ENCODE measurements around the gene POMT2. TPM values are rescaled to one million over a fixed set of nuclear protein-coding genes. Genes with fewer than 3 reads are reported as not detected.
"Not testable (repeated sequence)": the region's sequence is repeated elsewhere in the genome, so short reads cannot be mapped to it uniquely, and the experiment has no call there.

The POMT2 gene, protein sequence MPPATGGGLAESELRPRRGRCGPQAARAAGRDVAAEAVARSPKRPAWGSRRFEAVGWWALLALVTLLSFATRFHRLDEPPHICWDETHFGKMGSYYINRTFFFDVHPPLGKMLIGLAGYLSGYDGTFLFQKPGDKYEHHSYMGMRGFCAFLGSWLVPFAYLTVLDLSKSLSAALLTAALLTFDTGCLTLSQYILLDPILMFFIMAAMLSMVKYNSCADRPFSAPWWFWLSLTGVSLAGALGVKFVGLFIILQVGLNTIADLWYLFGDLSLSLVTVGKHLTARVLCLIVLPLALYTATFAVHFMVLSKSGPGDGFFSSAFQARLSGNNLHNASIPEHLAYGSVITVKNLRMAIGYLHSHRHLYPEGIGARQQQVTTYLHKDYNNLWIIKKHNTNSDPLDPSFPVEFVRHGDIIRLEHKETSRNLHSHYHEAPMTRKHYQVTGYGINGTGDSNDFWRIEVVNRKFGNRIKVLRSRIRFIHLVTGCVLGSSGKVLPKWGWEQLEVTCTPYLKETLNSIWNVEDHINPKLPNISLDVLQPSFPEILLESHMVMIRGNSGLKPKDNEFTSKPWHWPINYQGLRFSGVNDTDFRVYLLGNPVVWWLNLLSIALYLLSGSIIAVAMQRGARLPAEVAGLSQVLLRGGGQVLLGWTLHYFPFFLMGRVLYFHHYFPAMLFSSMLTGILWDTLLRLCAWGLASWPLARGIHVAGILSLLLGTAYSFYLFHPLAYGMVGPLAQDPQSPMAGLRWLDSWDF
- total RNA-seq = 7.8 and 9.0 TPM in 2 replicates

GRCh38 chr14:77320238-77320935 is at the start of gene POMT2:
POMT2 (minus strand) TSS chr14:77320883; CDS start chr14:77320681, 202 bp downstream.
- peak; percentile 68 to 93 for DNase-seq (ENCODE audit: low read depth in 2 of 2)

- no peak for DNase-seq (ENCODE audit: low read depth in 2 of 2)
These were observed 48.6 kb upstream of the POMT2 start for GRCh38 chr14:77369285-77369684.

GRCh38 chr14:77364146-77364545 is 43.5 kb upstream of the POMT2 start:
- DNase-seq (ENCODE audit: low read depth in 2 of 2) = no peak

GRCh38 chr14:77359626-77360025 is 38.9 kb upstream of the POMT2 start:
- no peak for DNase-seq (ENCODE audit: low read depth in 2 of 2)

GRCh38 chr14:77356899-77357298 is 36.2 kb upstream of the POMT2 start:
- DNase-seq (ENCODE audit: low read depth in 2 of 2) = no peak

DNA sequence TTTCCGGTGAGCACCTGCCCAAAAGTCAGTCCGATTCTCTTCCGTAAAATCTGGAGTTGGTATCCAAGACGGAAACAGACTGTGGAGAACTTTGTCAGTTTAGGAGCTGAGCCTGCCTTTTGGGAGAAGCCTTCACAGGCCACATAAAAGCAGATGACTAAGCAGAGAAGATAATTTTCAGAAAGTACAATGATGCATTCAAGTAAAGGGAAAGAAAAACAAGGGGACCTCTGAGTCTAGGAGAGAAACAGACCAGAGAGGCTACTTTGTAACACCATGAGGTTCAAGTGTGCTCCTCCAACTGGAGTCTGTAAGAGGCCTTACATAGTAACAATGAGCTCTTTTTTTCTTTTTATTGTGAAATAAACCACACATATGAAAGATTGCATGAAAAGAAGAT is 35.1 kb upstream of the POMT2 start:
- no peak for DNase-seq (ENCODE audit: low read depth in 2 of 2)

GRCh38 chr14:77353469-77354141 is 32.9 kb upstream of the POMT2 start:
- DNase-seq (ENCODE audit: low read depth in 2 of 2) = no peak

DNA sequence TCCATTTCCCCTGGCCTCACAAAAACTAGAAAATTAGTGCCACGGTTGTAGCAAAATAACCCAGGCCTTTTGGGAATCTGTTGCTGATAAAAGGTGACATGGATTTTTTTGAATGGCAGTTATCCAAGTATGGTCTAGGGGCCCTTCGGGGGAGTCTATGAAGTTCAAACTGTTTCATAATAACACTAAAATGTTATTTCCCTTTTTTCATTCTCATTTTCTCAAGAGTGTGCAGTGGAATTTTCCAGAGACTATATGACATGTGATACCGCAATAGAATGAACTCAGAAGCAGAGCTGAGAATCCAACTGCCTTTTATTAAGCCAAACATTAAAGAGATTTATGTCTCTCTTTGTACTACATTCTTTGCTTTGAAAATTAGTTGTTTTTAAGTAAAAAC is 27.1 kb upstream of the POMT2 start:
- no peak for DNase-seq (ENCODE audit: low read depth in 2 of 2)

DNA sequence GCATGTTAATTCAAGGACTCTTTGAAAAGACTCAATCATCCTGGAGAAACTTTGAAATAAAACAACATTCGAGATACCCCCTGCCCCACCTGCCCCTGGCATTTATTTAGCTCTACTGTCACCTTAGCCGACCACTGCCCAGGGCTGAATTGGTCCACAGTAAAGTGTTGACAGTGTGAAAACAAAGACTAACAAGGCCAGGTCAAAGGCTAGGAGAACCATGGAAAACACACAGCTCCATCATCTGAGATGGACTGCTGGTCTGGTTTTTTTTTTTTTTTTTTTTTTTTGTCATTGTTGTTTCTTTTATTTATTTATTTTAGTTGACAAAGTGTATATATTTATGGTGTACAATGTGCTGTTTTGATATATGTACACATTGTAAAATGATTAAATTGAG is 25.8 kb upstream of the POMT2 start:
- no peak for DNase-seq (ENCODE audit: low read depth in 2 of 2)

- no peak for DNase-seq (ENCODE audit: low read depth in 2 of 2)
These were observed 23.8 kb upstream of the POMT2 start for GRCh38 chr14:77344377-77344996.

DNA sequence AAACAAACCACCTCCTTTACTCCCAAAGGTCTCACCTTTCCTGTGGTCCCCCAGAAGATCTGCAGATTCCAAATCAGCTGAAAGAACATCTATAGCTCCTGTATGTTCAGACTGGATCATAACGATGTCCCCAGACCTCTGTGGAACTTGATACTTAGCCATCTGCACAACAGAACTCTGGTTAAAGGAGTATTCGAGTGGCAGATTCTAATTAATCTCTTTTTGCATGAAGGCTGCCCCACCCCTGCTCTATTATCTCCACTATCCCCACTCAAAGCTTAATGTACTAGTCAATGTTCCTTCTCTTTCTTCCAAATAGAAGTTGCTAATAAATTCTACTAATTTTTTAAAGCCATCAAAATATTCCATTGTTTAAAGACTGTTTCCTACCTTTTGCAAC is 23.0 kb upstream of the POMT2 start:
- DNase-seq (ENCODE audit: low read depth in 2 of 2) = no peak

DNA sequence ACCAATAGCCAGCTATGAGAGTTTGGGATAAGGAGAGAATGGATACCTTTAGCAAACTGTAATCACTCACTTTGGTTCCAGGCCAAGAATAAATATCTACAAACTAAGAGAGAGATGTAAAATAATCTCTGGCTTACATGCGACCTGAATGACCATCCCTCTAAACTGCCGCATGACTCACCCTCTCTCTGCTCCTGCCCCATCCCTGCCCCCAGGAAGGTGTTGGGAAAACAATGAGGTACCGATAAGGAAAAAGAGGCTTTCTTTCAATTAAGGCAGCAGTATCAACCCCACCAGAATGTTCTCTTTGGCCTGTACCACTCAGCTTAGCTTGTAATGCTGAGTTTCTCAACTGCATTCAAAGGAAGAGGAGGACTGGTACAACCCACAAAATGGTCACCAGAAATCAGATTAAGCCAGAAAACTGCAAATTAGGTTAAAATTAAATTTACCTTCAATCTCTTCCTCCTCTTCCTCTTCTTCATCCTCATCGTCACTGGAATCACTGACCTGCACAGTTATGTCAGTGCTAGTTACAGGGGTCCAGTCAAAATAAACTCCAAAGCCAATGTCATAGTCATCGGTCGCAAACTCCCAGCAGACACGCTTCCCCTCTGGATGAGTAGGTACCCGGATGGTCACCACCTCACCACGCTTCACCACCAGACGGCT is 22.2 kb upstream of the POMT2 start:
- DNase-seq (ENCODE audit: low read depth in 2 of 2) = peak in 1 of 2 donors; percentile 22

- DNase-seq (ENCODE audit: low read depth in 2 of 2) = no peak
These were observed 19.7 kb upstream of the POMT2 start for GRCh38 chr14:77340389-77340788.

GRCh38 chr14:77339407-77339806 is 18.7 kb upstream of the POMT2 start:
- no peak for DNase-seq (ENCODE audit: low read depth in 2 of 2)

DNA sequence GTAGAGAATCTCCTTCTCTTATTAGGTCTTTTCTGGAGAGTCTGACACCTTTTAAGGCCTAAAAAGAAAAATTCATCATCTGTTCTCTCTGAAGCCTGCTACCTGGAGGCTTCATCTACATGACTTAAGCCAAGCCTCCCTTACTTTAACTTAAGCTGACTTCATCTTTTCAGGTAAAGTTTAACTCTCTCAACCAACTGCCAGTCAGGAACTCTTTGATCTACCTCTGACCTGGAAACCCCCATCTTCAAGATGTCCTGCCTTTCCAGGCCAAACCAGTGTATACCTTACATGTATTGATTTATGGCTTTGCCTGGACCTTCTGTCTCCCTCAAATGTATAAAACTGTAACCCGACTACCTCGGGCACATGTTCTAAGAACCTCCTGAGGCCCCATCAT is 17.6 kb upstream of the POMT2 start:
- no peak for DNase-seq (ENCODE audit: low read depth in 2 of 2)

GRCh38 chr14:77337880-77338279 is 17.2 kb upstream of the POMT2 start:
- no peak for DNase-seq (ENCODE audit: low read depth in 2 of 2)

- not testable (repeated sequence) for DNase-seq (ENCODE audit: low read depth in 2 of 2)
These were observed 16.6 kb upstream of the POMT2 start for GRCh38 chr14:77337255-77337654.

DNA sequence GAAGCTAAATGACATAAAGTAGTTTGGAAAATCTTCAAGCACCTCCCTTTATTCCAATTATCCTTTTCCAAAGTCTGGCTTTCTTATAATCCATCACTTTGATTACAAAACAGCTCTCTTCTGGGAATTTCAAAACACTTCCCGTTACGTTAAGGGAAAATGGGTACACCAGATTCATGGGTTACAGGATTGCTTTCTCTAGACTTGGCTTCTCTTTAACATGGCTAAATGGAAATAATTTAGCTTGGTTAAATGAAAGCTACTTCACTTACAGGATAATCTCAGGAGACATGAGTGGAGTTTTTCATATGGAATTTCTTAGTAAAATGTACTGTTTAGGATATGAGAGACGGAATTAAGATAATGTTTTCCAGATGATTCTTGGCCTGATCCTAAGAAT is 14.9 kb upstream of the POMT2 start:
- DNase-seq (ENCODE audit: low read depth in 2 of 2) = no peak

- no peak for DNase-seq (ENCODE audit: low read depth in 2 of 2)
These were observed 9.2 kb upstream of the POMT2 start for GRCh38 chr14:77329872-77330271.

DNA sequence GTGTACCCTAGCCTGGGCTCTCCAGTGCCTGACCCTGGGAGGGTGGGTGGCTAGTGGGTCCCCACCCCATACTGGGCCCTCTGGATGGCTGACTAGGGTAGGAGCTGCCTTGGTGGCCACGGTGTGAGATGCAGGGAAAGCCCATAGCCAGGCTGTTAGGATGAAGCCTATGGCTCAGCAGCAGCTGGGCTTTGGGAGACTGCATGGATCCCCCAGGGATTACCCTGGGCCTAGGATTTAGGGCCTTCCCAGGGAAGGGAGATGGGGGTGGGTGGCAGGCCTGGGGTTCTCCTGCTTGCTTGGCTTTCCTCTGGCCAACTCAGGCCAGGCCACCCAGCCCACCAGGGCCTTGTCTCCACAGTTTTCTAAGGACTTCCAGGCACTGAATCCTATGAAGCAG is 6.4 kb upstream of the POMT2 start:
- DNase-seq (ENCODE audit: low read depth in 2 of 2) = no peak

DNA sequence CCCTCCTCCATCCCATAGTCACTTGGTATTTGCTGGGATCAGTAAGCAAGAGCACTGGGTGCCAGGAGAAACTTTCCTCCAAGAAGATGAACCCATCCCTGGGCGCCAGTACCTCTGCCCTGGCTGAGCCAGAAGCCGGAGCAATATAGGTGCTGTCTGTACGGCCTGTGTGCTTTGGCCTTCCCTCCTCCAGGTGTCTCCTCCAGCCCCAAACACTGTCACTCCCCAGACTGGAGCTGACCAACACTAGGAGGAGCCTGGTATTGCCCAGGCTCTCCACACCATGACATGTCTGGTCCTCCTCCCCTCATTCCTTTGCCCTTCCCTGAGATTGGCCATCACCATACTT is 5.0 kb upstream of the POMT2 start:
- DNase-seq (ENCODE audit: low read depth in 2 of 2) = no peak

Measured in dermis microvascular lymphatic vessel endothelial cell (primary cell).